Panc1 (cell line): ENCODE data around the gene DDX10.

Experiments used
- CTCF ChIP-seq: fragments of 450-650 bp; IDR thresholded peaks from 2 replicates; pipeline ENCODE4 v1.5.1; 2017; ENCODE audit warnings: mild to moderate bottlenecking
- POLR2AphosphoS5 ChIP-seq: IDR thresholded peaks from 2 replicates; pipeline ENCODE4 v1.6.1; 2012; ENCODE audit warnings: mild to moderate bottlenecking, low read depth, low read length, moderate library complexity
- SIN3A ChIP-seq: IDR thresholded peaks from 2 replicates; pipeline ENCODE4 v1.6.1; 2012; ENCODE audit warnings: low read depth, mild to moderate bottlenecking, low read length, moderate library complexity, borderline replicate concordance; ENCODE audit not compliant: insufficient read depth
- TCF7L2 ChIP-seq: IDR thresholded peaks from 2 replicates; pipeline ENCODE4 v1.6.1; 2011; ENCODE audit warnings: mild to moderate bottlenecking, low read depth, low read length, inconsistent platforms

- no peak for TF ChIP-seq CTCF
- no peak for TF ChIP-seq POLR2AphosphoS5
- TF ChIP-seq SIN3A: no peak
- no peak for TF ChIP-seq TCF7L2
Observed at GRCh38 chr11:108891909-108892511, 227.1 kb downstream of the DDX10 start.
